ENCODE results near the gene BATF3.
"Not testable (repeated sequence)": the region's sequence is repeated elsewhere in the genome, so short reads cannot be mapped to it uniquely, and the experiment has no call there.

The BATF3 gene

GRCh38 chr1:212652609-212653008 lies 47.0 kb downstream of the BATF3 start:
- DNase-seq = no peak

- no peak for DNase-seq
Observed at GRCh38 chr1:212651977-212652376, 47.7 kb downstream of the BATF3 start.

- no peak for DNase-seq
Observed at GRCh38 chr1:212651521-212651920, 48.1 kb downstream of the BATF3 start.

GRCh38 chr1:212650228-212650627 lies 49.4 kb downstream of the BATF3 start:
- DNase-seq = no peak

DNA sequence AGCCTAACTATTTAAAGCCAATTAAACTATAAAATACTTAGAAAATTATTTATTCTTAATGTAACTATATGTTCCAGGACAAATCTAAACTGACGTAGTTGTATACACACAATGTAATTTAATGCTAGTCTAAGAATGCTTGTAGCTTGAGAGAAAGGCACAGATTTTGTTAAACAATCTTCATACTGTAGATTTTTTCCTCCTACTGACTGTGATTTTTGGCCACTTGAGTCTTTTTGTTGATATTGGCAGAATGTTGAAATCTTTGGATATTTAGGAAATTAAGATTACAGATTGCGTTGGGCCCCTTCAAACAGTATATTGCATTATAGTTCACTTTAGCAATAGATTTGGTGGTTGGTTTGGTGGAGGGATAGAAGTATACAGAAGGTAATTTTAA lies 50.6 kb downstream of the BATF3 start:
- DNase-seq = no peak

- DNase-seq = no peak
Observed at GRCh38 chr1:212648431-212648830, 51.2 kb downstream of the BATF3 start.

DNA sequence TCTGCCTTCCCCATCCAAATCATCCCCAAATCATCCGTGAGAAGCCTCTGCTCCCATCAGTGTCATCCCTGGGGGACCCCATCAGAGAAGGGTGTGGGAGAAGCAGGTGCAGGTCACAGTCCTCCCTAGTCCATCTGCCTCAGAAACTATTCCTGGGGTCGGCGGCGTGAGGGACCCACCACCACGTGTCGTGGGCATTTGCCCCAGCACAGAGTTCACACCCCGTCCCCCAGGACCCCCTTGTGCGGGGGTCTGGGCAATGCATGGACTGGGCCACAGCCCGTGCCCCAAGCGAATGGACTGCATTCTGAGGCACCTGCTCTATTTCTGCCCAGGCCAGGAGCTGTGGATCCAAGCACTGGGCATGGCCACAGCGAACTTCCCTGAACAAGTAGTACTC lies 52.6 kb downstream of the BATF3 start:
- no peak for DNase-seq

DNA sequence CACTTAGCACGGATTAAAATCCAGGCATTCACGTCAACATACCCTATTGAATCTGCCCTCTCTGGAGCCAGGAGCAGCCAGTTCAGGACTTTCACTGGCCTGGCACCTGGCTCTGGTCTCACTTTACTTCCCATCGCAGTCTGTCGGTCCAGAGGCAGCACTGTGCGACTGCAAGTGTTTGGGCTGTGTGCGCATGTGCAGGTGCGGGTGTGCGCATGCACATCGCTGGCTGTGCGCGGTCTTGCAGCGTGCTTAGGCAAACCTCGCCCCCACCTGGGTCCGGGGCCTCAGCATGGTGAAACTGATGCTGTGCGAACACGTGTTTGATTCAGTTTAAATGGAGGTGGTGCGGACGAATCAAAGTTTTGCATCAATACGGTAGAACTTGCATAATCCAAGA lies 53.1 kb downstream of the BATF3 start:
- DNase-seq = no peak

DNA sequence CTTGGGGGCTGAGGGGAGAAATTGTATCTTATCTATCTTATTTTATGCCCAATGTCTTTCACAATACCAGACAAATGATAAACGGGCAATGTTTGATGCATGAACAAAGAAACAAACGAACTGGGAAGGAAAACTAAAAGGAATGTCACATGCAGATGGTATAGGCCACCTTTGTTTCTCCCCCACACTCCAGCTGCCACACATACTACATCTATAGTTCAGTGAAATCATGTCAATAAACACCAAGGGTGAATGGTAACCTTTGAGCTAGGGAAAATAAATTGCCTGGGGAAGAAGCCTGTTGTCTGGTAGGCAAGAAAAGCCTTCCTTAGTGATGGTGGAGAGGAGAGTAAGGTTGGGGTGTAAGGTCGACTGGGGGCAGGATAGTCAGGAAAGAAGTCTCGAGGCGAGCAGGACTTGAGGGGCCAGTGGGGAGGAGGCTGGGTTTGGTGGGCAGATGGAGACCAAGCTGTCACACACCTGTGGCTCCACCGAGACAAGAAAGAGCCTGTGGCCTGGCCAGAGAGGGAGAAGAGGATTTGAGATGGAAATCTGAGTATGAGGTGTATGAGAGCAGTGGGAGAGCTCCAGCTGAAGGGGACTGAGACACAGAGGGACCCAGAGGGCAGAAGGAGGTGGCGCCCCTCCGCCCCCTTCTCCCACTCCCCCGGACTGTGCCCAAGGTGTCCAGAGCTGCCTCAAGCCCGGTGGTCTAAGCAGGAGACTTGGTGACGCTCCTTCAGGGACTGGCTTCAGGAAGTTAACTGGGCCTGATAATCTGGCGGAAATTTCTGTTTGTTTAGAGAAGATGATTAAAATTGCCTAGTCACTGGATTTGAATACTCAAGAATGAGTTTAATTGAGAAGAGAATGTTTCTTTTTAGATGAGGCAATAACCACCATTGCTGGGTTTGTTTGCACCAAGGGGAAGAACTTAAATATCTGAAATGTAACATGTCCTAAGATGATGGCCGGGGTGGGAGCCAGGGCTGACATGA lies 53.8 kb downstream of the BATF3 start:
- peak; percentile 71 for DNase-seq

DNA sequence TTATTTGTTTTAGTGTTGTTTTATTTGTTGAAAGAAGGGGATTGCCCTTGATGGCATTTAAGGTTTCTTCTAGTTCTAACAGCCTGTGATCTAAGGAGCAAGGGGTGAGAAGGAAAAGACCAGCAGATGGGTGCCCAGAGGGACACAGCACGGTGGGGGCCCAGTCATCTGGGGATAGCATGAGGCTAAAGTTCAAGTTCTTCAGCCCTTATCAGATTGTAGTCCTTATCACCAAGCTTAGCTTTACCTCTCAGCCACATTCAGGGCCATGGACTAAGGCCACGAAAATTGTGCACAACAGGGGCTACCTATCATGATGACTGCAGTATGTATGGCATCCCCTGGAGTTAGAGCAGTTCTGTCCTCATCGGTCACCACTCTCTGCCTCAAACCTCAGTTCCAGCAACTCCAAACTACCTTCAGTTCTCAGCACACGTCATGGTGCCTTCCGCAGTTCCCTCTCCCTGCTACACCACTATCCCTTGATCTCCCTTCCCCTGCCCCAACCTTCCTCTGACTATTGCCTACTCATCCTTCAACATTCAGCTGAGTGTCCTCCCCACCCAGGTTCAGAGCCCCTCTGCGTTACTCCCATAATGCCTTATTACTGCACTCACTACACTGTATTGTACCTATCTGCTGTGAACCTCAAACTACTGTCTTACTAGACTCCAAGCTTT lies 54.6 kb downstream of the BATF3 start:
- DNase-seq = peak; percentile 17

GRCh38 chr1:212643877-212644276 lies 55.8 kb downstream of the BATF3 start:
- peak; percentile 21 for DNase-seq

- DNase-seq = no peak
Observed at GRCh38 chr1:212641956-212642355, 57.7 kb downstream of the BATF3 start.

DNA sequence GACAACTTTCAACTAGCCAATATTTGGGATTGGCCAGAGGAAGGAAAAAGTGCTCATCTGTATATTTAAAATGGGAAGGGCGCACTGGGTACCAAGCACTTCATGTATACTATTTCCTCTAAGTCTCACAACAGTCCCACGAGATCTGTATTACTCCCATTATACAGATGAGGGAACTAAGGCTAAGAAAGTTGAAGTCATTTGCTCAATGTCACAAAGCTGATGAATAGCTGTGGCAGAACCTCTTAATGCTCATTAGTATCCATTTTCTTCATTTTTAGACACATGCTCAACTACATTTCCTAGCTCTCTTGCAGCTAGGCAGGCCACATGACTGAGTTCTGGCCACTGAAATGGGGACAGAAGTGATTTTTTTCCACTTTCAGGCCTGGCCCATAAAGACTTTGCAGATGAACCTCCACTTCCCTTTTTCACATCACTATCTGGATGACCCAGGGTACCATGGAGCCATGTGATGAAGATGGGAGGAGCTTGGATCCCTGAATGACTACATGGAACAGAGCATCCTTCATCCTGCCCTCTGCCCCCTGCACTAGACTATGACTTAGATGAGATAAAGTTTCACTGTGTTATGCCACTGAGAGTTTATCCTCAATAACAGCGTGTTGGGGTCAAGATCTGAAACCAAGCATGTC lies 59.3 kb downstream of the BATF3 start:
- peak; percentile 64 for DNase-seq

- not testable (repeated sequence) for DNase-seq
Observed at GRCh38 chr1:212639524-212639923, 60.1 kb downstream of the BATF3 start.

- peak; percentile 45 for DNase-seq
Observed at GRCh38 chr1:212638492-212639151, 61.0 kb downstream of the BATF3 start.

- no peak for DNase-seq
Observed at GRCh38 chr1:212637902-212638301, 61.7 kb downstream of the BATF3 start.
